ENCODE results near the gene KRT38. TPM values are rescaled to one million over a fixed set of nuclear protein-coding genes. Genes with fewer than 3 reads are reported as not detected.

KRT38 gene
- total and polyA plus RNA-seq, 2 of the 8 experiments (the other 6 are each of a cell fraction or from before 2014, with no cell fraction given) = not detected

DNA sequence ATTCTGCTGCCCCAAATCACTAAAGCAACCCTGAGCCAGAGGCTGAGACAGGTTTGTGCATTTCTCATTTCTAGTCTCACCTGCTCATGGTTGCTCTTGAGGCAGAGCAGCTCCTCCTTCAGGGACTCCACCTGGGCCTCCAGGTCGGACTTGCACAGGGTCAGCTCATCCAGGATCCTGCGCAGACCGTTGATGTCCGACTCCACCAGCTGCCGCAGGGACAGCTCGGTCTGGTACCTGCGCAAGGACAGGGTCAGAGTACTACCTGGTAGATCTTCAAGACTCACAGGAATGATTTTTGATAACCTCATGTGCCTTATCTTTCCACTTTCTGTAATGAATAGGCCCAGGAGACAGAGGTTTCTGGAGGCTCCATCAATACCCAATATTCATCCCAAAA lies 44.4 kb downstream of the KRT38 start:
- TF ChIP-seq EZH2 (IDR thresholded peaks at IDR 0.05; ENCODE audit: low read depth, low read length, severe bottlenecking) (no peak), TAF1 (IDR thresholded peaks at IDR 0.05; ENCODE audit: low read depth, low read length) (no peak), RAD21 (IDR thresholded peaks at IDR 0.05 in 1 of 2, conservative IDR thresholded peaks at IDR 0.05 in 1 of 2; ENCODE audit: low read depth in 2 of 2, low read length in 2 of 2) (no peak), BCL11A (IDR thresholded peaks at IDR 0.05; ENCODE audit: low read depth in 2 of 2, low read length in 2 of 2) (no peak), KDM1A (IDR thresholded peaks at IDR 0.05; ENCODE audit: borderline replicate concordance, low read length) (no peak), KDM5A (IDR thresholded peaks at IDR 0.05; ENCODE audit: low read length) (no peak), HDAC6 (IDR thresholded peaks at IDR 0.05; ENCODE audit: low read depth, low read length) (no peak), HDAC2 (IDR thresholded peaks at IDR 0.05; ENCODE audit: borderline replicate concordance in 1 of 2, low read depth in 2 of 2, low read length in 2 of 2) (no peak), CHD2 (IDR thresholded peaks at IDR 0.05; ENCODE audit: low read length) (no peak), POLR2A (IDR thresholded peaks at IDR 0.05; ENCODE audit: control extremely low read depth in 1 of 2, low read depth in 2 of 2, low read length in 2 of 2) (no peak)
- TF ChIP-seq, protein P1, sequence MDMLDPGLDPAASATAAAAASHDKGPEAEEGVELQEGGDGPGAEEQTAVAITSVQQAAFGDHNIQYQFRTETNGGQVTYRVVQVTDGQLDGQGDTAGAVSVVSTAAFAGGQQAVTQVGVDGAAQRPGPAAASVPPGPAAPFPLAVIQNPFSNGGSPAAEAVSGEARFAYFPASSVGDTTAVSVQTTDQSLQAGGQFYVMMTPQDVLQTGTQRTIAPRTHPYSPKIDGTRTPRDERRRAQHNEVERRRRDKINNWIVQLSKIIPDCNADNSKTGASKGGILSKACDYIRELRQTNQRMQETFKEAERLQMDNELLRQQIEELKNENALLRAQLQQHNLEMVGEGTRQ (IDR thresholded peaks at IDR 0.05; ENCODE audit: low read length) = no peak
- Histone ChIP-seq H3K4ac (replicated peaks; ENCODE audit: insufficient read length, low read depth, low read length) (no peak overlapping the region), H2BK120ac (replicated peaks; ENCODE audit: low read depth, low read length) (no peak overlapping the region), H4K91ac (replicated peaks; ENCODE audit: insufficient read length, low read length) (no peak overlapping the region), H3K9me3 (ENCODE audit: insufficient read depth in 2 of 2, low read depth in 1 of 2, low read length in 1 of 2) (no peaks in the 10 kb centered on the region), H3K79me1 (ENCODE audit: low read depth, low read length) (no peaks in the 10 kb centered on the region), H3K18ac (ENCODE audit: extremely low read depth, low read length) (no peak overlapping the region), H2AK5ac (ENCODE audit: low read depth, low read length) (no peak overlapping the region), H3K23me2 (ENCODE audit: low read depth, low read length) (no peaks in the 10 kb centered on the region), H4K5ac (ENCODE audit: insufficient read length, low read depth, low read length) (no peak overlapping the region), H3K4me3 (ENCODE audit: extremely low read depth in 1 of 4, insufficient read depth in 2 of 4, low read depth in 3 of 4, low read length in 4 of 4) (no peak overlapping the region), H3K27me3 (replicated peaks in 1 of 4; ENCODE audit: control insufficient read depth in 3 of 4, extremely low read depth in 1 of 4, insufficient read depth in 3 of 4, low read length in 3 of 4) (no peaks in the 10 kb centered on the region; a peak in 1 of 7 replicates), H3K14ac (ENCODE audit: insufficient read length) (no peak overlapping the region), H2BK12ac (ENCODE audit: low read depth, low read length) (no peak overlapping the region), H2BK5ac (ENCODE audit: low read depth, low read length) (no peak overlapping the region), H3K4me1 (replicated peaks in 1 of 4; ENCODE audit: control insufficient read depth in 3 of 4, insufficient read depth in 4 of 4, low read length in 3 of 4) (no peaks in the 10 kb centered on the region), H3K79me2 (ENCODE audit: control insufficient read depth in 1 of 2, insufficient read depth in 2 of 2, low read length in 2 of 2) (no peaks in the 10 kb centered on the region), H4K20me1 (replicated peaks in 1 of 2; ENCODE audit: control insufficient read depth in 1 of 2, insufficient read depth in 2 of 2, low read length in 2 of 2) (no peaks in the 10 kb centered on the region), H3K4me2 (ENCODE audit: insufficient read depth in 1 of 2, low read depth in 2 of 2, low read length in 2 of 2) (no peak overlapping the region), H2AFZ (ENCODE audit: low read length) (no peak overlapping the region), H3K23ac (ENCODE audit: insufficient read length) (no peak overlapping the region), H3K9ac (replicated peaks in 1 of 4; ENCODE audit: extremely low read depth in 1 of 4, low read depth in 3 of 4, low read length in 3 of 4) (no peak overlapping the region), H2BK20ac (ENCODE audit: low read length) (no peak overlapping the region), H3K36me3 (ENCODE audit: control insufficient read depth in 2 of 4, insufficient read depth in 4 of 4, low read length in 3 of 4) (no peaks in the 10 kb centered on the region), H4K8ac (ENCODE audit: extremely low read depth, insufficient read depth, low read length) (no peak overlapping the region), H3K27ac (ENCODE audit: low read depth, low read length) (no peak overlapping the region), H2BK15ac (ENCODE audit: low read length) (no peak overlapping the region), H3K56ac (replicated peaks; ENCODE audit: insufficient read length, low read depth, low read length) (no peak overlapping the region)
- no peak for DNase-seq (ENCODE audit: low read depth in 1 of 2, low spot score in 2 of 2)
- WGBS, 2 experiments (ENCODE audit: extremely low coverage in 1 of 2, insufficient coverage in 1 of 2, insufficient read length in 1 of 2, insufficient replicate concordance in 2 of 2, low coverage in 1 of 2, low lambda C conversion rate in 2 of 2, missing lambda C conversion rate in 1 of 2) = 100% methylated on average over 7 of the region's 7 CpGs; no CpG with 5 or more reads in 1 of the 2 experiments
- CTCF ChIA-PET (ENCODE audit: partially characterized antibody) = interaction anchor here (0.7 to 1.6 kb wide), 3 partner anchors 21 to 549 kb away, joined by 3 to 4 read pairs (median 4); no protein-coding TSS in a partner anchor
- POLR2A ChIA-PET (ENCODE audit: partially characterized antibody) = no interaction called here
- no peak for FAIRE-seq

All from H1 (cell line).